ENCODE results near the gene CDK5R1.
"Not testable (repeated sequence)": the region's sequence is repeated elsewhere in the genome, so short reads cannot be mapped to it uniquely, and the experiment has no call there.

Gene CDK5R1

DNA sequence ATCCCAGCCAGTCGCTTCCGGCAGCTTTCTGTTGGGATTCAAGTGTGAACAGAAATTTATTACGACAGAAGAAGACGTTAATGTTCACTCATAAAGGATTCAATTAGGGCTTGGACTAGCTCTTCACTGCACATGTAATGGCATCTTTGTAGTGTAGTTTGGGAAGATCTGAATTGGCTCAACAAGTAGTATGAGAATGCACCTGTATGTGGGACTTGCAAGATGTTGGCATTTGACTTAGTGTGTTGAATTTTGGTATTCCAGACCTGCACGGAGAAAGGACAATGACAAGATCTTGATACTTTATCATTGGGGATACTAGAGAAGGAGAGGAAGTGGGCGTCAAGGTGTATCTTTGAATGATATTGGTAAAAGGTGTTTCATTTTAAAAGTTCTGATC is 41.3 kb upstream of the CDK5R1 start:
- TF ChIP-seq, protein P1, sequence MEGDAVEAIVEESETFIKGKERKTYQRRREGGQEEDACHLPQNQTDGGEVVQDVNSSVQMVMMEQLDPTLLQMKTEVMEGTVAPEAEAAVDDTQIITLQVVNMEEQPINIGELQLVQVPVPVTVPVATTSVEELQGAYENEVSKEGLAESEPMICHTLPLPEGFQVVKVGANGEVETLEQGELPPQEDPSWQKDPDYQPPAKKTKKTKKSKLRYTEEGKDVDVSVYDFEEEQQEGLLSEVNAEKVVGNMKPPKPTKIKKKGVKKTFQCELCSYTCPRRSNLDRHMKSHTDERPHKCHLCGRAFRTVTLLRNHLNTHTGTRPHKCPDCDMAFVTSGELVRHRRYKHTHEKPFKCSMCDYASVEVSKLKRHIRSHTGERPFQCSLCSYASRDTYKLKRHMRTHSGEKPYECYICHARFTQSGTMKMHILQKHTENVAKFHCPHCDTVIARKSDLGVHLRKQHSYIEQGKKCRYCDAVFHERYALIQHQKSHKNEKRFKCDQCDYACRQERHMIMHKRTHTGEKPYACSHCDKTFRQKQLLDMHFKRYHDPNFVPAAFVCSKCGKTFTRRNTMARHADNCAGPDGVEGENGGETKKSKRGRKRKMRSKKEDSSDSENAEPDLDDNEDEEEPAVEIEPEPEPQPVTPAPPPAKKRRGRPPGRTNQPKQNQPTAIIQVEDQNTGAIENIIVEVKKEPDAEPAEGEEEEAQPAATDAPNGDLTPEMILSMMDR (IDR thresholded peaks at IDR 0.05; ENCODE audit: extremely low read depth, insufficient read depth, missing control alignments), result no peak
- no peak for DNase-seq (ENCODE audit: low spot score)
- in situ Hi-C loops (cut with MboI; ENCODE audit: low pct_unique_long_range_greater_than_20kb, low sequenced_read_pairs, unreplicated experiment), result no loop called here

GRCh38 chr17:32445971-32446370 is 40.8 kb upstream of the CDK5R1 start:
- in situ Hi-C loops (cut with MboI; ENCODE audit: low pct_unique_long_range_greater_than_20kb, low sequenced_read_pairs, unreplicated experiment), result no loop called here
- DNase-seq (ENCODE audit: low spot score), result no peak
- TF ChIP-seq, protein P1 (IDR thresholded peaks at IDR 0.05; ENCODE audit: extremely low read depth, insufficient read depth, missing control alignments), result no peak

DNA sequence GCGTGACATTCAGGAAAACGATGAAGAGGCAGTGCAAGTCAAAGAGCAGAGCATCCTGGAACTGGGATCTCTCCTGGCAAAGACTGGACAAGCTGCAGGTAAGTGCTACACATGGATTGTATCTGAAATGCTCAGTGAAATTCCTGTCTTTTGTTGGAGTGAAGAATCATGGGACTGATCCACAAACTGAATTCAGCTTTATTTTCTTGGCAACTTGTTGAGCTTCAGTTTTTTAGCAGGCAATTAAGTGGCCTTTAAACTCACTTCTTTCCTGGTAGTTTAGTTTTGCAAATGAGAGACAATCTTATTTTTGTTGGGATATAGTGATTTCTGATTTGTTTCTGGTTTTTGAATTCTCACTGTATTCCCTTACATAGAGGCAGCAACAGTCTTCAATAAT is 39.8 kb upstream of the CDK5R1 start:
- in situ Hi-C loops (cut with MboI; ENCODE audit: low pct_unique_long_range_greater_than_20kb, low sequenced_read_pairs, unreplicated experiment), result no loop called here
- TF ChIP-seq, protein P1 (IDR thresholded peaks at IDR 0.05; ENCODE audit: extremely low read depth, insufficient read depth, missing control alignments), result no peak

DNA sequence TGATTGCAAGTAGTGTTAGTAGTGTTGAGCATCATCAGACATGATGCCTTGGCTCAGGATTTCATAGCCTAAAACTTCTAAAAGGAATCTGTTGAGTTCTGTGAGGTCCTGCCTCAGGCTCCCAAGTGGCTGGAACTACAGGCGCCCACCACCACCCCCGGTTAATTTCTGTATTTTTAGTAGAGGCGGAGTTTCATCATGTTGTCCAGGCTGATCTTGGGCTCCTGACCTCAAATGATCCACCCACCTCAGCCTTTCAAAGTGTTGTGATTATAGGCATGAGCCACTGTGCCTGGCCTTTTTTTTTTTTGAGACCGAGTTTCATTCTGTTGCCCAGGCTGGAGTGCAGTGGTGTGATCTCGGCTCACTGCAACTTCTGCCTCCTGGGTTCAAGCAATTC is 36.8 kb upstream of the CDK5R1 start:
- no peak for DNase-seq (ENCODE audit: low spot score)
- in situ Hi-C loops (cut with MboI; ENCODE audit: low pct_unique_long_range_greater_than_20kb, low sequenced_read_pairs, unreplicated experiment), result loop anchor here (25.0 kb wide), 1 partner anchor 487 kb away; the partner anchor contains the start of gene TMEM98
- TF ChIP-seq, protein P1 (IDR thresholded peaks at IDR 0.05; ENCODE audit: extremely low read depth, insufficient read depth, missing control alignments), result no peak

More for the DNA sequence above, 39.8 kb upstream of the CDK5R1 start:
- no peak for DNase-seq (ENCODE audit: low spot score)

DNA sequence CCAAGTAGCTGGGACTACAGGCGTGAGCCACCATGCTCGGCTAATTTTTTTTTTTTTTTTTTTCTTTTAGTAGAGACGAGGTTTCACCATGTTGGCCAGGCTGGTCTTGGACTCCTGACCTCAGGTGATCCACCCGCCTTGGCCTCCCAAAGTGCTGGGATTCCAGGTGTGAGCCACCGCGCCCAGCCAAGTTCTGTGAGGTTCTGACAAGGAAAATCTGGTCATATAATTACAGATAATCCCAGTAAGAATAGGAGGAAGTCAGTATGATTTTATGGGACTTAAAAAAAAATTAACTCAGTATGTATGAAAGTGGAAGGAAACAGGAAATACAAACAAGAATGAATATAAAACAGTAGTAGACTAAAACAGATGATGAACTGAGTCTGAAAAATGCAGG is 36.4 kb upstream of the CDK5R1 start:
- in situ Hi-C loops (cut with MboI; ENCODE audit: low pct_unique_long_range_greater_than_20kb, low sequenced_read_pairs, unreplicated experiment), result loop anchor here (25.0 kb wide), 1 partner anchor 487 kb away; the partner anchor contains the start of gene TMEM98
- DNase-seq (ENCODE audit: low spot score), result not testable (repeated sequence)

DNA sequence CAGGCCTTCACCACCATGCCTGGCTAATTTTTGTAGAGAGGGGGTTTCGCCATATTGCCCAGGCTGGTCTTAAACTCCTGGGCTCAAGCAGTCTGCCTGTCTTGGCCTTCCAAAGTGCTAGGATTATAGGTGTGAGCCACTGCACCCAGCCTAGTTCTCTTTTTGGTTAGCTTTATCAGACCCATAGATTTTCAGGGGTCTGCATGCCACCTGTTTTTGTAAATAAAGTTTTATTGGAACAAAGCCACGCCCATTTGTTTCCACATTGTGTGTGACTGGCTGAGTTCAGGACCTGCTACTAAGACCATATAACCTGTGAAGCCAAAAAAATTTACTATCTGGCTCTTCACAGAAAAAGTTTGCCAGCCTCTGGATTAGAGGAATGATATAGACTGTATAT is 34.9 kb upstream of the CDK5R1 start:
- TF ChIP-seq, protein P1 (IDR thresholded peaks at IDR 0.05; ENCODE audit: extremely low read depth, insufficient read depth, missing control alignments), result no peak
- in situ Hi-C loops (cut with MboI; ENCODE audit: low pct_unique_long_range_greater_than_20kb, low sequenced_read_pairs, unreplicated experiment), result loop anchor here (25.0 kb wide), 1 partner anchor 485 kb away; the partner anchor contains the start of gene TMEM98
- DNase-seq (ENCODE audit: low spot score), result no peak

- in situ Hi-C loops (cut with MboI; ENCODE audit: low pct_unique_long_range_greater_than_20kb, low sequenced_read_pairs, unreplicated experiment), result loop anchor here (25.0 kb wide), 1 partner anchor 485 kb away; the partner anchor contains the start of gene TMEM98
- TF ChIP-seq, protein P1 (IDR thresholded peaks at IDR 0.05; ENCODE audit: extremely low read depth, insufficient read depth, missing control alignments), result no peak
- no peak for DNase-seq (ENCODE audit: low spot score)
Measured at GRCh38 chr17:32452281-32452680, 34.5 kb upstream of the CDK5R1 start.

Measured in GM13977 (cell line).